Progenitor cell of endocrine pancreas (in vitro differentiated cells): ENCODE data around the gene FAM32A. TPM values are rescaled to one million over a fixed set of nuclear protein-coding genes. Genes with fewer than 3 reads are reported as not detected.

ENCODE experiments used
- DNase-seq: peaks from one replicate; pipeline ENCODE4 v3.0.0; 2021; ENCODE audit warnings: low spot score; ENCODE audit not compliant: unreplicated experiment
- H3K27ac Mint-ChIP-seq: 2 replicates; pipeline ENCODE4 v1.8.0; 2021; ENCODE audit warnings: mild to moderate bottlenecking, moderate library complexity, mixed read lengths
- H3K27me3 Mint-ChIP-seq: 2 replicates; pipeline ENCODE4 v1.8.0; 2021; ENCODE audit warnings: mixed read lengths
- H3K36me3 Mint-ChIP-seq: 2 replicates; pipeline ENCODE4 v1.8.0; 2022; ENCODE audit warnings: mixed read lengths; ENCODE audit not compliant: insufficient read depth
- H3K4me1 Mint-ChIP-seq: 2 replicates; pipeline ENCODE4 v1.8.0; 2021; ENCODE audit warnings: low read depth, mixed read lengths
- H3K4me3 Mint-ChIP-seq: 2 replicates; pipeline ENCODE4 v1.8.0; 2021; ENCODE audit warnings: low read depth, mild to moderate bottlenecking, moderate library complexity, mixed read lengths
- H3K9me3 Mint-ChIP-seq: 2 replicates; pipeline ENCODE4 v1.8.0; 2021; ENCODE audit warnings: low read depth, mixed read lengths
- CTCF ChIP-seq: fragments of 200-600 bp; sonication (generic); IDR thresholded peaks from one replicate; pipeline ENCODE4 v1.5.0; 2021; ENCODE audit warnings: antibody characterized with exemption, mild to moderate bottlenecking; ENCODE audit not compliant: unreplicated experiment
- total RNA-seq: library from RNA; stranded (reverse); gene quantifications from 2 replicates; pipeline ENCODE4 v1.2.1, GENCODE V29; 2021

Gene FAM32A
- total RNA-seq, 1 donor from 2014 or later, result 91.6 TPM

GRCh38 chr19:16180611-16181010 lies 4.6 kb upstream of the FAM32A start:
- Mint-ChIP-seq H3K4me3 (no peak overlapping the region), H3K9me3 (no peaks in the 10 kb centered on the region), H3K4me1 (peaks cover 4% of the 10 kb centered on the region), H3K27me3 (peaks cover 12% of the 10 kb centered on the region), H3K36me3 (no peaks in the 10 kb centered on the region), H3K27ac (no peak overlapping the region)
- DNase-seq, result no peak
- TF ChIP-seq CTCF, result no peak

- H3K9me3 Mint-ChIP-seq, result no peaks in the 10 kb centered on the region
- H3K36me3 Mint-ChIP-seq, result peaks cover 7% of the 10 kb centered on the region
- H3K27me3 Mint-ChIP-seq, result peaks cover 9% of the 10 kb centered on the region
- peaks cover 11% of the 10 kb centered on the region for H3K4me1 Mint-ChIP-seq
- no peak for TF ChIP-seq CTCF
- H3K27ac Mint-ChIP-seq, result peak overlapping the region; percentile 99
- peak overlapping the region; percentile 100 for H3K4me3 Mint-ChIP-seq
- DNase-seq, result no peak
Measured at GRCh38 chr19:16184665-16185122, 516 bp upstream of the FAM32A start.

- Mint-ChIP-seq H3K36me3 (peaks cover 7% of the 10 kb centered on the region), H3K9me3 (no peaks in the 10 kb centered on the region), H3K27ac (peak overlapping the region; percentile 99), H3K4me3 (peak overlapping the region; percentile 100), H3K4me1 (peaks cover 11% of the 10 kb centered on the region), H3K27me3 (peaks cover 3% of the 10 kb centered on the region)
- DNase-seq, result peak; percentile 35
- TF ChIP-seq CTCF, result peak; percentile 53
Measured at GRCh38 chr19:16185768-16186123, 536 bp downstream of the FAM32A start.

GRCh38 chr19:16188521-16188920 lies 3.3 kb downstream of the FAM32A start:
- DNase-seq, result no peak
- no peak for TF ChIP-seq CTCF
- no peaks in the 10 kb centered on the region for H3K27me3 Mint-ChIP-seq
- H3K4me3 Mint-ChIP-seq, result no peak overlapping the region
- peak overlapping the region; percentile 91 for H3K27ac Mint-ChIP-seq
- peaks cover 12% of the 10 kb centered on the region for H3K36me3 Mint-ChIP-seq
- peaks cover 11% of the 10 kb centered on the region for H3K4me1 Mint-ChIP-seq
- H3K9me3 Mint-ChIP-seq, result no peaks in the 10 kb centered on the region

GRCh38 chr19:16190198-16190597 lies 5.0 kb downstream of the FAM32A start:
- Mint-ChIP-seq H3K4me3 (no peak overlapping the region), H3K27ac (no peak overlapping the region), H3K9me3 (no peaks in the 10 kb centered on the region), H3K36me3 (peaks cover 13% of the 10 kb centered on the region), H3K4me1 (peaks cover 11% of the 10 kb centered on the region), H3K27me3 (no peaks in the 10 kb centered on the region)
- no peak for TF ChIP-seq CTCF
- DNase-seq, result no peak
